A549 (cell line): ENCODE data around the gene PMP22.
"Not testable (repeated sequence)": the region's sequence is repeated elsewhere in the genome, so short reads cannot be mapped to it uniquely, and the experiment has no call there.

Experiments used
- HDAC2 ChIP-seq: fragments of 200-600 bp; sonication (generic); IDR thresholded peaks from 2 replicates; pipeline ENCODE4 v1.6.1; 2016
- POLR2A ChIP-seq: IDR thresholded peaks from 2 replicates; pipeline ENCODE4 v1.6.1; 2012; ENCODE audit warnings: mild to moderate bottlenecking, low read length
- TF ChIP-seq, protein P1 (sequence below): fragments of >200 bp; sonication (Bioruptor Twin); formaldehyde crosslinking; IDR thresholded peaks from 3 replicates; pipeline ENCODE4 v1.5.1; 2016

GRCh38 chr17:15221827-15222226 is 43.3 kb downstream of the PMP22 start:
- TF ChIP-seq HDAC2, POLR2A: not testable (repeated sequence)
- TF ChIP-seq, protein P1, sequence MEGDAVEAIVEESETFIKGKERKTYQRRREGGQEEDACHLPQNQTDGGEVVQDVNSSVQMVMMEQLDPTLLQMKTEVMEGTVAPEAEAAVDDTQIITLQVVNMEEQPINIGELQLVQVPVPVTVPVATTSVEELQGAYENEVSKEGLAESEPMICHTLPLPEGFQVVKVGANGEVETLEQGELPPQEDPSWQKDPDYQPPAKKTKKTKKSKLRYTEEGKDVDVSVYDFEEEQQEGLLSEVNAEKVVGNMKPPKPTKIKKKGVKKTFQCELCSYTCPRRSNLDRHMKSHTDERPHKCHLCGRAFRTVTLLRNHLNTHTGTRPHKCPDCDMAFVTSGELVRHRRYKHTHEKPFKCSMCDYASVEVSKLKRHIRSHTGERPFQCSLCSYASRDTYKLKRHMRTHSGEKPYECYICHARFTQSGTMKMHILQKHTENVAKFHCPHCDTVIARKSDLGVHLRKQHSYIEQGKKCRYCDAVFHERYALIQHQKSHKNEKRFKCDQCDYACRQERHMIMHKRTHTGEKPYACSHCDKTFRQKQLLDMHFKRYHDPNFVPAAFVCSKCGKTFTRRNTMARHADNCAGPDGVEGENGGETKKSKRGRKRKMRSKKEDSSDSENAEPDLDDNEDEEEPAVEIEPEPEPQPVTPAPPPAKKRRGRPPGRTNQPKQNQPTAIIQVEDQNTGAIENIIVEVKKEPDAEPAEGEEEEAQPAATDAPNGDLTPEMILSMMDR: not testable (repeated sequence)
